HG03135 (cell line): Measurements from ENCODE around the gene LIN52.

Experiments used
- ATAC-seq: cut with Tn5 transposase; IDR thresholded peaks from one replicate; pipeline ENCODE4 v1.9.1; 2021; ENCODE audit warnings: mild to moderate bottlenecking, moderate library complexity; ENCODE audit not compliant: unreplicated experiment

LIN52 gene

DNA sequence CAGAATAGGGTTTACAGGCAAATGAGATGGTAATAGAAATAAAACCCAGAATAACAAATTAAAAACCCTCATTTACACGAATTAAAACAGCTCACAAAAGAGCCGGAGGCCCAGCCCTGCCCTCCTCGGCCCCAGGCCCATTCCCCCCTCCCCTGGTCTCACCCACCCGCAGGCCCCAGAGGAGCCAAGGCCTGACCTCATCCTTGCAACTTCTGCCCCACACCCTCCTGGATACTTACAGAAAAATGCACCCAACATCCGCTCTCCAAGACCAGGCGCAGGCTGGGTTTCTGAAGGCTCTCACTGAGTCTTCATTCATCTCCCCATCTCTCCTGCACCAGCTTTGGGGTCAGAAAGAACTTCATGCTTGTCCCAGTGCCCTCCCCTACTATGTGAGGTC is 138.3 kb downstream of the LIN52 start:
- ATAC-seq, result no peak

DNA sequence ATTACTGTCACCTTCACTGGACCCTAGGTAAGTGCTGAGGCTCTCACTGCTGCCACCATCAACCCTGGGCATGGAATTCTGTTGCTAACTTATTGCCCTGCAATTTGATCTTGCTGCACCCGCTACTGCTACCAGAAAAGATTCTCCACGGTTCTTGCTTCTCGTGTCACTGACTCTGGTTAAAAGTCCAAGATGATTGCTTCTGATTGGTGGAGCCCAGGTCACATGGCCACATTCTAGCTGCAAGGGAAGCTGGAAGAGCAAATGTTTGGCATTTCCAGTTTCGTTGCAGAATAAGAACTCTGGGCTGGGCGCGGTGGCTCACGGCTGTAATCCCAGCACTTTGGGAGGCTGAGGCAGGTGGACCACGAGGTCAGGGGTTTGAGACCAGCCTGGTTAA is 147.0 kb downstream of the LIN52 start:
- ATAC-seq, result no peak

DNA sequence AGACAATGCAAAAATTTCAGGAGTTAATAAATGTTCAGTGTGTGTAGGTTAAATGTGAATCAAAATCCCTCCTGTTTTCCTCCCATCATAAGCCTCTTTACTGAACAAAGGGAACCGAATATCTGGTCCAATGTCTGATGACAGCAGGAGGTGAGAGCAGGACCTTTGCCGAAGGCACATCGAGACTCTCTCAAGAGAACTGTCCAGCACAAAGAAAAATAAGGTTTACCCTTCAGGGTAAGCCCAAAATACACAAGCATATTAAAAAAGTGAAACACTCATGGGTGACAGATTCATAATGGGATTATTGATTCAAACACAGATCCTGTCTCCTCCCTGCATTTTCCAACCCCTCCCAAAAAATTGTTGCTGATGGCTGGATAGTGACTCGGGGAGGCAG is 150.3 kb downstream of the LIN52 start:
- ATAC-seq, result no peak

DNA sequence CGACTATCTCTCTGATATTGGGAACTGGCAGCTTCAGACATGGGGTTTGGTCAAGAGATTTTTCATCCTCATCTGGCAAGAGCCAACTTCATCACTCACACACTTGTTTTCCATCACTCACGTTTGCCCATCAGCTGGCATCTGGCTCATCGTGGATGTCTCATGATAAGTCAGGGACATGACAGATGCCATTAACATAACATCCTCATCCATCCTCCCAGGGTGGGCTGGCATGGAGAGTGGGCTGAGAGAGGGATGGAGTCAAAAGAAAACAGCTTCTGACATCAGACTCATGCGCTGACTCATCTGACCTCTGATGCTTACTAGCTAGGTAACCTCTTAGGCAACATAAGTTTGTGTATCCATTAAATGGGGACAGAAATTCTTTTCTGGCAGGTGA is 152.7 kb downstream of the LIN52 start:
- ATAC-seq, result no peak

DNA sequence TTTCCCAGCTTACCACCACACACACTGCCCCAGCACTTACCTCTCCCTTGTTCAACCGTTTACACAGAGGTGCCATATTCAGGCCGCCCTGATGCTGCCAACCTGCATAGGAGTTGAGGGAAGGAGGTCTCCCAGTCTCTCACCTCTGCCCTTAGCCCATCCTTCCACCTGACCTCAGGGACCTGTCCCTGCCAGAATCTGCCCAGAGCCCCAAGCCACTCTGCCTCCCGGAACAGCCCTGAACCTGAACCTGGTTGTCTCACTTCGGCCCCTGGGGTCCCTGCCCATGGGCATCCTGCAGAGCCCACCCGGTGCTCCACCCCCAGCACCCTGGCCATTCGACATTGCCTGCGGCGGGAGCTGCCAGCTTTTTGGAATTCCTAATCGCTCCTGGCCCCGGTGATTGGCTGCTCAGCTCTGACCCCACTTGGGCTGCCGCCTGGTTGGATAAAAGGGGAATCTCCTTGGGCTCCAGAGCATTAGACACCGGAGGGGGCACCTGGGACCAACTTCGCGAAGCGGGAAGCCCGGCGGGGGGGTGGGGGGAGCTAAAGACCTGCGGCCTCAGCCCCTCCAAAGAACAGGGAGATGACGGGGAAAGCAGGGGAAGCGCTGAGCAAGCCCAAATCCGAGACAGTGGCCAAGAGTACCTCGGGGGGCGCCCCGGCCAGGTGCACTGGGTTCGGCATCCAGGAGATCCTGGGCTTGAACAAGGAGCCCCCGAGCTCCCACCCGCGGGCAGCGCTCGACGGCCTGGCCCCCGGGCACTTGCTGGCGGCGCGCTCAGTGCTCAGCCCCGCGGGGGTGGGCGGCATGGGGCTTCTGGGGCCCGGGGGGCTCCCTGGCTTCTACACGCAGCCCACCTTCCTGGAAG is 154.5 kb downstream of the LIN52 start, which contains the start of gene VSX2:
Gene VSX2, plus strand, starts transcription at position 476 of the 874 bp plus-strand sequence. Its CDS starts 113 bp downstream, at position 589.
- ATAC-seq, result no peak

DNA sequence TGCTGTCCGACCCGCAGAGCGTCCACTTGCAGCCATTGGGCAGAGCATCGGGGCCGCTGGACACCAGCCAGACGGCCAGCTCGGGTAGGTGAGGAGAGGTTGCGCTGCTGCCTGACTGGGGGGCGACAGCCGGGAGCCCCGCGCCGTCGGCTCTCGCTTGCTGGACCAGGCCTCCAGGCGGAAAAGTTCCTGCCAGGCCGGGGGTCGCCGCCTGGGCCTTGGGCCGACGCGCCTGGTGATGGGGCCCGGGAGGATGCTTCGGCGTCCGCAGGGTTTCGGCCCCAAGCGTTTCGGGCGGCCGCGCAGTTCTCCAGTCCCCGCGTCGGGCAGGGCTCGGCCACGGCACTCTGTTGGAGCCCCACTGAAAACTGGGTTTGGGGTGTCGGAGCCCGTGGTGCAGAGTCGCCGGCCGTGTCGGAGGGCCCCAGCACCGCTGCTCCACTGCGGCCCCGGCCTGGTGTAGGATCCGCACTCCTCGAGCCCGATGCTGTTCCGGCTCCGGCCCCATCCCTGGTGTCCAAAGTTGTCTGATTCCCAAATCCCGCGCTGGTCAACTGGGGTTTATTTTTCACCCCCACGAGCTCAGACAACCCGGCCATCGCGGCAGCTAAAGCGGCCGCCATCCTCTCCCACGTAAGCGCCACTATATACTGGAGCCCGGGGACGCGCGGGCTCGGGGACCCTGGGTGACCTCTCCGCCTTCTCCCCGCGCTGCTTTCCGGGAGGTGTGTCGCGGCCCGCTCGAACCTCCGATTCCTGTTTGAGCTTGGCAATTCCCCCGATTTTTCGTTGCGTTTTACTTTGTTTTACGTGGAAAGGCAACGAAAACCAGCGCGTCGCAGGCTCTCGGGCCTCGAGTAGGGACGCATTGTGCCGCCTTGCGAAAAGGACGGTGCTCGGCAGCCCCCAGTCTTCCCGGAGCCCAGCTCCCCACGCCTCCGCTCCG is 155.4 kb downstream of the LIN52 start:
- ATAC-seq, result no peak

DNA sequence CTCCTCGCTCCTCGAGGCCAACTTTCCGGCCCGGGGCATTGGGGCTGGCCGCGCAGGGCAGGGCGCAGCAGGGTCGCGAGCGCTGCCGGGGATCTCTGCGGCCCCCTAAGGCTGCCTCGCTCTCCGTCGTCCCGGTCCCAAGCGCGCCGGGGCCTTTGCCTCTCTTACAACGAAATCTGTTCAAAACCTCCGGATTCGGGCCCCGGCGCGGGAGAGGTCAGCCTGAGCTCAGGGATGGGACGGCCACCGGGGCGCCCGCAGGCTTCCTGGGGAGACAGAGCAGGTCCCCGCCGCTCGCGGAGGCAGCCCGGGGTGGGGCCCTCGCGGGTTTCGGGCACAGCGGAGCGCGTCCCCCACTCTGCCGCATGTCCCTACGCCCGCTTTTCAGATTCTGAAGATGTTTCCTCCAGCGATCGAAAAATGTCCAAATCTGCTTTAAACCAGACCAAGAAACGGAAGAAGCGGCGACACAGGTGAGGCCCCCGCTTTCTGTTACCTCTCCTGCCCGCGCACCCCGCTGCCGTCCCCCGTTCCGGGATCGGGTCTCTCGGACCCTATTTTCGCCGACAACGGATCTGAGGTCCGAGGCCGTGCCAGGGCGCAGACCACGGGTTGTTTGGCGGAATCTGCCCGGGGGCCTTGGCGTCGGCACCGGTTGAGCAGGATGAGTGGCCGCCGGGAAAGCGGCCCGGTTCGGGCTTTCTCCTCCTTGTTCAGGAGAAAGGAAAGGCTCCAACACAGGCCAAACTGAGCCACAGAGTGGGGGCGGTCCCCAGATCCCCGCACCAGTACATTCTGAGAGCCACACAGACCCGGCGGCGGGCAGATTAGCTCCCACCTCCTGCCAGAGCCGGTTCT is 156.3 kb downstream of the LIN52 start:
- ATAC-seq, result no peak

DNA sequence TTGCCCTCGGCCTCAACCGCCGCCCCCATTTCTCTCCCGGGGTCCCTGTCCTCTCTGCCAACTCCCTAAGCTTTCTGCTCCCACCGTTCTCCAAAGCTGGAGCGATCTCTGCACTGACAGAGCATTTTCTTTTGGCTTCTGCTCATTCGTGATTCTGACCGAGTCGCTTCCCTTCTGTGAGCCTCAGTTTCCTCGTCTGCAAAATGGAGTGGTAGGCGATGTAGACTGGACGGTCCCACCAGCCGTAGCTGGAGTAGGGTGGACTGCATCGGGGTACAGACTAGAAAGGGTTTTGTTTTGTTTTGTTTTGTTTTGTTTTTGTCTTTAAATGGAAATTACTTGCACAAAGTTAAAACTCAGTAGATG is 156.9 kb downstream of the LIN52 start:
- ATAC-seq, result no peak

DNA sequence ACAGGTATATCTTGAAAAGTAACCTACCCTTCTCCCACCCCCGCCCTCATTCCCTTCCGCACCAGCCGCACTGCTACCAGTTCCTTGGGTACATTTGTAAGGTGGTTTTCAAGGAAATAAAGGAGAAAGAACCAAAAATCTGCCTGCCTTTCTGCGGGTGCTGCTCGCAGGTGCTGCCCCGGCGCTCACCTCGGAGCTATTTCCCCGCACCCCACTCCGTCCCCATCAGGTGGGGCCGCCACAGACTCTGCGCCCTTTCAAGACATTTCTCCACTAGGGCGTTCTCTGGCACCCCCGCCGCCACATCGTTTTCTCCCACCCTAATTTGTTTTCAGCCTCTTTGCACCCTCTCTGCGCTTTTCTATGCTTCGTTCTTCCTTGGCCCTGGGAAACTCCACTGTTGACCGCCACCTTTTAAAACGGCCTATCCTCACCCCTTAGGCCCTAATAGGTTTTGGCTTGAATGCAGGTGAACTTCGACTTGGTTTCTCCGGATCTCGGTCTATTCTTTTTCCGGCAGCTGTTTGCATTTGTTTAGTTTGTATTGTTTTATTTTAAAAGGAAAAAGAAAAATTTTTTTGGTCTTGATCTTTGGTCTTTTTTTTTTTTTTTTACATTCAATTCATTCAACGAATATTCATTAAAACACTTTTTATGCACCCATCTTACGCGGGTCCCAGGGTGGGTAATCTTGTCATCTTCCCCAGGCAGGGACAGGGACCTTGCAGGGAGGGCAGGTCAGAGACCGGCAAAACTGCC is 157.4 kb downstream of the LIN52 start:
- no peak for ATAC-seq

DNA sequence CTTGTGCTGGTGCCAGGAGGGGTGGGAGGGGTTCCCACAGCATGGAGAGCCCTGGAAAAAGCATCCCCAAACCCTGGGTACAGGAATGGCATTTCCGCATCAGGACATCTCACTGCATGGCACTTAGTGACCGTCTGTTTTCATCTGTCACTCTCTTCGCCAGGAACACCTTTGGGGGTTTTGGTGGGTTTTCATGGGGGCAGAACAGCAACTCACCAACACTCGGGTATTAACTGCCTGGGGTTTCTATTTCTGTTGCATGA is 158.0 kb downstream of the LIN52 start:
- ATAC-seq, result no peak

DNA sequence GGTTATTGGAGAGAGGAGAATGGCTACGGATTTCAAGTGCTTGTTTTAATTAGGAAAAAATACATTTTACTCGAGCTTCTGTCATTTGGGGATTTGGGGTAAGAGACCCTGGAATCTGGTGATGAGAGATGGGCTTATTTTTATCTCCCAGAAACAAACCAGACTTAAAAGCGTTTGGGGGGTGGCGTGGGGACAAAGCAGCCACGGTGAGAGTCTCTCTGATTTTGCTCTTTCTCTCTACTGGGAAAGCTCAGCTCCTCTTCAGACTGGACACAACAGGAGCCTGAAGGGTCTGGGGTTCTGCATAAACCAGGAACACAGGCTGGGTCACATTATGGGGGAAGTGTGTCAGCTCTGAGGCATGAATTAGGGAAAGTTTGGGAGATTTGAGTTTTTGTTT is 158.3 kb downstream of the LIN52 start:
- no peak for ATAC-seq

DNA sequence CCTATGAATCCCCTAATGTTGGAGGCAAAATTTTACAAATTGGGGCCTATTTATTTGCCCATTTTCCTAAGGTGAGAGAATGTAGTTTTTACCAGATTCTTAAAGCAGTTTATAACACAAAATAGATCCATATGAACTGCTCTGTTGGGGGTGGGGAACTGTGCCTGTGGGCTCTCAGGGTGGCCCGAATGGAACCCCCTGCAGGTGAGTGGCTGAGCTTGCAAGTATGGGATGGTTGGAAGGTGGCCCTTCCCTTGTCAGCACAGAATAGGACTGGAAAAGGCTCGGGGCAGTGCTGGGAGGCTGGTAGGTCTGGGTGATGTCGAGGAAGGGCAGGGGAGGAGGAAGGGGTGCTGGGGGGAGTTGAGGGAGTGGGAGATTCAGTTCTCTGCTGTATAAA is 159.4 kb downstream of the LIN52 start:
- no peak for ATAC-seq

DNA sequence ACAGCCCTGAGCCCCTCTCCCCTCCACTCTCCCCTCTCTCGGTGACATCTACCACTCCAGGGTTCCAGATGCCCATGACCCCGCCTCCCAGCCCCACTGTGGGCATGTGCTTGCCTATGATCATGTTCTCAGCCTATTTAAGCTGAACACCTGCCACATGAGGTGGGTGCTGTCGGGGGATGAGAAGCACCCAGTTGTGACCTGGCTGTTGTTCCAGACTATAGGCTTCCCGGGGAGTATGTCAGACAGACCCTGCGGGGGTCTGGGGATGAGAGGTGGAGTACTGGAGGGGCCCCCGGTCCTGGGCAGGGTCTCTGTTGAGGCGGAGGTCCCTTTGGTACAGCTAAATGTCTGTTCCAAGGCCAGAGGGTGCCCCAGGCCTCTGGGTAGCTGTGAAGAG is 160.5 kb downstream of the LIN52 start:
- ATAC-seq, result no peak

DNA sequence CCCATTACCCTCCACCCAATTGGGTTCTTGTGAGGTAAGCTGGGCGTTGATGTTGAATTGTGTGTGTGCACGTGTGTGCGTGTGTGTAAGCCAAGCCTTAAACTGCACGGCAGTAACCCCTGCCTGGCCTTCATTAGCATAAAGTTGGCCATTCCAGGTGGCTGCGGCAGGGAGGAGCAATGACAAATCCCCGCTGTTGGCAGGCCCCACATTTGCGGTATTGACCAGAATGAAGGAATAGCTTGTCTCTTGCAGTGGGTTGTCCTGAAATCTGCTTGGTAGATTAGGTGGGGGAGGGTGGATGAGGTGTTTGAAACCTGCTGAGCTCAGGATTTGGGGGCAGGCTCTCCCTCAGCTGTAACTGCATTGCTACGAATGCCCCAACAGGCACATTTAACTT is 161.8 kb downstream of the LIN52 start:
- ATAC-seq, result no peak

DNA sequence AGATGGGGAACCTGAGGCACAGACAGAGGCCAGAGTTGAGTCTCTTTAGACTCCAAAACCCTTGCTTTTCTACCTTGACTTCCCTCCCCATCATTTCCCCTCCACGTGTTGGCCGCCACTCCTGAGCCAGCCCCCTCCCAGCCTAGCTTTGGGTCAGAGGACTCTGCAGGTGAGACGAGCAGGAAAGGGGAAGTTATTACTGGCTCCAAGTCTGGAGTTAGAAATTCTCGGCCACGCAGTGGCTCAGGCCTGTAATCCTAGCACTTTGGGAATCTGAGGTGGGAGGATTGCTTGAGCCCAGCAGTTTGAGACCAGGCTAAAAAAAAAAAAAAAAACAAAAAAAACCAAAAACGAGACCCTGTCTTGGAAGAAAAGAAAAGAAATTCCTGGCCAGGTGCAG is 163.3 kb downstream of the LIN52 start:
- ATAC-seq, result no peak

DNA sequence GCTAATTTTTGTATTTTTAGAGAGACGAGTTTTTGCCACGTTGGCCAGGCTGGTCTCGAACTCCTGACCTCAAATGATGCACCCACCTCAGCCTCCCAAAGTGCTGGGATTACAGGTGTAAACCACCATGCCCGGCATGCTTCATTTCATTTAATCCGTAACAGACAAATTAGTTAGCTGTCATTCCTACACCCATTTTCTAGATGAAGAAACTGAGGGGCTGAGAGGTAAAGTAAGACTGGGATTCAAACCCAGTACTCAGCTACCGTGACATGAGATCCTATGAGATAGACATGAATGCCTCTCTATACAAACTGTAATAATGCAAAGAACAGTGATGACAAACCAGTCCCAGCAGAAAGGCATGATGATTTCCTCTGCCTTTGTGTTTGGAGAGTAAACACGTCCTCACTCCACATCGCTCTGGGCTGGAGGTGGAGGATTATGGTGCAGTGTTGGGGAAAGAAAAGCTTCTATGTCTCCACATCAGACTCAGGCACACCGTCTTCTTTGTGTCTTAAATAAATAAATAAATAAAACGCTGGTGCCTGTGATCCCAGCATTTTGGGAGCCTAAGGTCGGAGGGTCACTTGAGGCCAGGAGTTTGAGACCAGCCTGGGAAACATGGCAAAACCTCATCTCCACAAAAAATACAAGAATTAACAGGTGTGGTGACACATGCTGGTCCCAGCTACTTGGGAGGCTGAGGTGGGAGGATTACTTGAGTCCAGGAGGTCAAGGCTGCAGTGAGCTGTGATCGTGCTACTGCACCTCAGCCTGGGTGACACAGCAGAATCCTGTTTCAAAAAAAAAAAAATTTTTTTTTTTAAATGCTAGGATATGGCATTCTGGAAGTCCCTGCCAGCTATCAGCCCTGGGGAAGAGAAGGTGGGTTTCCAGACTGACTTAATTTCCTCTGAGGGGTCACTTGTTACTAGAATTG is 164.9 kb downstream of the LIN52 start:
- ATAC-seq, result no peak
